Rectal smooth muscle tissue (tissue), 1 donor: ENCODE measurements around the gene STT3B.
A peak's percentile ranks its signal among the peaks of the same experiment; 100 is the strongest.

Experiments
- H3K27ac ChIP-seq: one replicate; pipeline ENCODE4 v1.7.0; 2013; ENCODE audit warnings: low read depth, low read length, inconsistent platforms
- H3K27me3 ChIP-seq: one replicate; pipeline ENCODE4 v1.7.0; 2013; ENCODE audit warnings: low read length; ENCODE audit not compliant: control insufficient read depth, insufficient read depth
- H3K36me3 ChIP-seq: one replicate; pipeline ENCODE4 v1.7.0; 2013; ENCODE audit warnings: low read length; ENCODE audit not compliant: control insufficient read depth, insufficient read depth
- H3K4me1 ChIP-seq: one replicate; pipeline ENCODE4 v1.7.0; 2013; ENCODE audit warnings: low read length; ENCODE audit not compliant: control insufficient read depth, insufficient read depth
- H3K4me3 ChIP-seq: one replicate; pipeline ENCODE4 v1.7.0; 2013; ENCODE audit warnings: low read length
- H3K9ac ChIP-seq: one replicate; pipeline ENCODE4 v1.7.0; 2013; ENCODE audit warnings: low read length

The STT3B gene

GRCh38 chr3:31525532-31525931 is 7.2 kb upstream of the STT3B start:
- H3K36me3 ChIP-seq, result no peaks in the 10 kb centered on the region
- H3K4me3 ChIP-seq, result no peak overlapping the region
- no peak overlapping the region for H3K27ac ChIP-seq
- H3K4me1 ChIP-seq, result no peaks in the 10 kb centered on the region
- H3K9ac ChIP-seq, result no peak overlapping the region
- no peaks in the 10 kb centered on the region for H3K27me3 ChIP-seq

GRCh38 chr3:31529421-31529820 is 3.3 kb upstream of the STT3B start:
- Histone ChIP-seq H3K9ac (no peak overlapping the region), H3K36me3 (no peaks in the 10 kb centered on the region), H3K4me3 (no peak overlapping the region), H3K27me3 (no peaks in the 10 kb centered on the region), H3K27ac (no peak overlapping the region), H3K4me1 (no peaks in the 10 kb centered on the region)

- no peak overlapping the region for H3K4me3 ChIP-seq
- H3K27ac ChIP-seq, result no peak overlapping the region
- H3K36me3 ChIP-seq, result no peaks in the 10 kb centered on the region
- H3K27me3 ChIP-seq, result no peaks in the 10 kb centered on the region
- no peaks in the 10 kb centered on the region for H3K4me1 ChIP-seq
- no peak overlapping the region for H3K9ac ChIP-seq
These were observed 2.4 kb upstream of the STT3B start for GRCh38 chr3:31530039-31530959.

GRCh38 chr3:31530960-31531335 is 1.8 kb upstream of the STT3B start:
- H3K9ac ChIP-seq, result no peak overlapping the region
- no peaks in the 10 kb centered on the region for H3K4me1 ChIP-seq
- no peak overlapping the region for H3K27ac ChIP-seq
- no peaks in the 10 kb centered on the region for H3K27me3 ChIP-seq
- no peaks in the 10 kb centered on the region for H3K36me3 ChIP-seq
- peak overlapping the region; percentile 71 for H3K4me3 ChIP-seq

- no peaks in the 10 kb centered on the region for H3K36me3 ChIP-seq
- H3K9ac ChIP-seq, result peak overlapping the region; percentile 20
- H3K4me3 ChIP-seq, result peak overlapping the region; percentile 71
- peak overlapping the region; percentile 98 for H3K27ac ChIP-seq
- H3K4me1 ChIP-seq, result no peaks in the 10 kb centered on the region
- H3K27me3 ChIP-seq, result no peaks in the 10 kb centered on the region
These were observed 1.2 kb upstream of the STT3B start for GRCh38 chr3:31531452-31531991.

- Histone ChIP-seq H3K27me3 (no peaks in the 10 kb centered on the region), H3K27ac (peak overlapping the region; percentile 98), H3K4me3 (peak overlapping the region; percentile 87), H3K9ac (peak overlapping the region; percentile 86), H3K4me1 (no peaks in the 10 kb centered on the region), H3K36me3 (no peaks in the 10 kb centered on the region)
These were observed 636 bp upstream of the STT3B start for GRCh38 chr3:31531992-31532586.

- peak overlapping the region; percentile 93 for H3K27ac ChIP-seq
- H3K4me3 ChIP-seq, result peak overlapping the region; percentile 87
- no peaks in the 10 kb centered on the region for H3K4me1 ChIP-seq
- no peaks in the 10 kb centered on the region for H3K27me3 ChIP-seq
- H3K36me3 ChIP-seq, result no peaks in the 10 kb centered on the region
- H3K9ac ChIP-seq, result peak overlapping the region; percentile 84
These were observed 692 bp downstream of the STT3B start for GRCh38 chr3:31533169-31534064.

- H3K4me3 ChIP-seq, result peak overlapping the region; percentile 87
- H3K36me3 ChIP-seq, result no peaks in the 10 kb centered on the region
- H3K4me1 ChIP-seq, result no peaks in the 10 kb centered on the region
- H3K9ac ChIP-seq, result peak overlapping the region; percentile 60
- no peaks in the 10 kb centered on the region for H3K27me3 ChIP-seq
- no peak overlapping the region for H3K27ac ChIP-seq
These were observed 1.3 kb downstream of the STT3B start for GRCh38 chr3:31534065-31534425.

- Histone ChIP-seq H3K27ac (no peak overlapping the region), H3K4me1 (no peaks in the 10 kb centered on the region), H3K36me3 (no peaks in the 10 kb centered on the region), H3K27me3 (no peaks in the 10 kb centered on the region), H3K4me3 (no peak overlapping the region), H3K9ac (no peak overlapping the region)
These were observed 3.8 kb downstream of the STT3B start for GRCh38 chr3:31536497-31536896.

- Histone ChIP-seq H3K4me3 (no peak overlapping the region), H3K27ac (no peak overlapping the region), H3K4me1 (no peaks in the 10 kb centered on the region), H3K36me3 (no peaks in the 10 kb centered on the region), H3K9ac (no peak overlapping the region), H3K27me3 (no peaks in the 10 kb centered on the region)
These were observed 6.1 kb downstream of the STT3B start for GRCh38 chr3:31538801-31539200.

GRCh38 chr3:31539275-31539674 is 6.5 kb downstream of the STT3B start:
- Histone ChIP-seq H3K27me3 (no peaks in the 10 kb centered on the region), H3K36me3 (no peaks in the 10 kb centered on the region), H3K4me1 (no peaks in the 10 kb centered on the region), H3K9ac (no peak overlapping the region), H3K4me3 (no peak overlapping the region), H3K27ac (no peak overlapping the region)

GRCh38 chr3:31541089-31541488 is 8.4 kb downstream of the STT3B start:
- H3K4me1 ChIP-seq, result peaks cover 2% of the 10 kb centered on the region
- H3K36me3 ChIP-seq, result no peaks in the 10 kb centered on the region
- H3K9ac ChIP-seq, result no peak overlapping the region
- no peaks in the 10 kb centered on the region for H3K27me3 ChIP-seq
- no peak overlapping the region for H3K27ac ChIP-seq
- no peak overlapping the region for H3K4me3 ChIP-seq
